GM18511 (cell line): ENCODE data around the gene GPR34.
"Not testable (repeated sequence)": the region's sequence is repeated elsewhere in the genome, so short reads cannot be mapped to it uniquely, and the experiment has no call there.

Experiments
- ATAC-seq: cut with Tn5 transposase; IDR thresholded peaks from one replicate; pipeline ENCODE4 v1.9.1; 2021; ENCODE audit warnings: mild to moderate bottlenecking, moderate library complexity; ENCODE audit not compliant: unreplicated experiment

The GPR34 gene

GRCh38 chrX:41692162-41692749 lies 3.5 kb downstream of the GPR34 start:
- ATAC-seq = no peak

- ATAC-seq = no peak
Observed at GRCh38 chrX:41693024-41693423, 4.3 kb downstream of the GPR34 start.

GRCh38 chrX:41695426-41695825 lies 6.7 kb downstream of the GPR34 start:
- no peak for ATAC-seq

GRCh38 chrX:41703574-41704029 lies 14.8 kb downstream of the GPR34 start:
- no peak for ATAC-seq

GRCh38 chrX:41705042-41705441 lies 16.3 kb downstream of the GPR34 start:
- ATAC-seq = no peak

GRCh38 chrX:41705680-41706374 lies 17.1 kb downstream of the GPR34 start:
- ATAC-seq = peak; percentile 90

GRCh38 chrX:41707218-41707617 lies 18.4 kb downstream of the GPR34 start:
- no peak for ATAC-seq

GRCh38 chrX:41708486-41708885 lies 19.7 kb downstream of the GPR34 start:
- no peak for ATAC-seq

- no peak for ATAC-seq
Observed at GRCh38 chrX:41711021-41711667, 22.4 kb downstream of the GPR34 start.

- ATAC-seq = no peak
Observed at GRCh38 chrX:41716222-41716621, 27.4 kb downstream of the GPR34 start.

- ATAC-seq = no peak
Observed at GRCh38 chrX:41716767-41717473, 28.1 kb downstream of the GPR34 start.

- ATAC-seq = no peak
Observed at GRCh38 chrX:41718481-41719235, 29.9 kb downstream of the GPR34 start.

GRCh38 chrX:41719610-41720009 lies 30.8 kb downstream of the GPR34 start:
- not testable (repeated sequence) for ATAC-seq

- peak; percentile 88 for ATAC-seq
Observed at GRCh38 chrX:41720125-41720779, 31.5 kb downstream of the GPR34 start.

- peak; percentile 28 for ATAC-seq
Observed at GRCh38 chrX:41721590-41721989, 32.8 kb downstream of the GPR34 start.

GRCh38 chrX:41722214-41722613 lies 33.4 kb downstream of the GPR34 start:
- ATAC-seq = no peak

GRCh38 chrX:41722816-41723618 lies 34.2 kb downstream of the GPR34 start:
- ATAC-seq = no peak

- ATAC-seq = no peak
Observed at GRCh38 chrX:41723826-41724225, 35.1 kb downstream of the GPR34 start, which contains the start of gene GPR82. GPR82 (plus strand) TSS chrX:41724181; CDS start chrX:41727027, 2,846 bp downstream.

GRCh38 chrX:41728125-41728524 lies 39.4 kb downstream of the GPR34 start:
- ATAC-seq = no peak
